HCT116 (cell line): ENCODE results near the gene SYNDIG1. TPM values are rescaled to one million over a fixed set of nuclear protein-coding genes. Genes with fewer than 3 reads are reported as not detected.

Experiments used
- ATAC-seq: fragments of 200-7000 bp; cut with Tn5 transposase; 2 replicates; pipeline ENCODE4 v1.9.1; 2020; ENCODE audit warnings: mild to moderate bottlenecking, moderate library complexity
- BruUV-seq: library from RNA; stranded (reverse); fragments of 400-500 nt; replicated peaks from 2 replicates; lab custom pipeline; 2021; lab: Mats Ljungman, UMichigan
- CTCF ChIA-PET: fragments of 300-600 bp; sonication (Branson Sonifier 250); formaldehyde crosslinking; loops from one replicate; lab custom pipeline; 2021; ENCODE audit warnings: antibody characterized with exemption; lab: Charles Lee
- POLR2A ChIA-PET: fragments of 300-600, 350-600 bp; sonication (Branson Sonifier 250); formaldehyde crosslinking; loops from one replicate; lab custom pipeline; 2021; ENCODE audit warnings: antibody characterized with exemption; lab: Charles Lee
- RAD21 ChIA-PET, 2 experiments: fragments of 300-600 bp; sonication (Branson Sonifier 250); formaldehyde crosslinking; loops; one replicate each; lab custom pipeline; 2023; ENCODE audit warnings: low total read pairs in 2 of 2; ENCODE audit not compliant: uncharacterized antibody in 2 of 2, unreplicated experiment in 2 of 2, low non-redundant PET in 1 of 2; lab: Charles Lee
- DNase-seq: peaks from one replicate; pipeline ENCODE4 v3.0.0-alpha.2; 2010; ENCODE audit warnings: low read depth, low spot score
- H2AFZ ChIP-seq: fragments of 200-600 bp; shearing (Covaris generic), sonication (generic); 2 replicates; pipeline ENCODE4 v1.6.1; 2017; ENCODE audit warnings: low read depth, mixed run types, mixed read lengths, antibody characterized with exemption, low read length; ENCODE audit not compliant: poor library complexity, severe bottlenecking
- H3K27ac ChIP-seq: 2 replicates; pipeline ENCODE4 v1.5.1; 2012; ENCODE audit warnings: low read depth, low read length
- H3K27me3 ChIP-seq: fragments of 200-600 bp; sonication (generic); 2 replicates; pipeline ENCODE4 v1.6.1; 2016; ENCODE audit warnings: mixed run types, low read length, mixed read lengths; ENCODE audit not compliant: insufficient read depth
- H3K36me3 ChIP-seq, 2 experiments: fragments of 200-500 bp in 1 of 2; fragments of 200-600 bp in 1 of 2; sonication (Bioruptor generic) in 1 of 2; sonication (generic) in 1 of 2; 2 replicates each; pipeline versions ENCODE4 v1.5.1 to v1.6.1; 2014 to 2016; ENCODE audit warnings: low read length in 2 of 2, inconsistent platforms in 1 of 2, mixed read lengths in 1 of 2, mixed run types in 1 of 2; ENCODE audit not compliant: insufficient read depth in 2 of 2, control insufficient read depth in 1 of 2
- H3K4me1 ChIP-seq, 2 experiments: fragments of 200-600 bp in 1 of 2; sonication (generic) in 1 of 2; 2 replicates each; pipeline versions ENCODE4 v1.5.1 to v1.6.1; 2012 to 2017; ENCODE audit warnings: low read length in 2 of 2, inconsistent platforms in 1 of 2, mild to moderate bottlenecking in 1 of 2, mixed read lengths in 1 of 2, mixed run types in 1 of 2, moderate library complexity in 1 of 2; ENCODE audit not compliant: insufficient read depth in 2 of 2, control insufficient read depth in 1 of 2
- H3K4me2 ChIP-seq: fragments of 200-600 bp; sonication (generic); 2 replicates; pipeline ENCODE4 v1.6.1; 2017; ENCODE audit warnings: mixed run types, low read length, mixed read lengths
- H3K4me3 ChIP-seq, 2 experiments: fragments of 200-600 bp in 1 of 2; sonication (generic) in 1 of 2; replicated peaks in 1 of 2; 2 replicates each; pipeline ENCODE4 v1.5.1; 2011 to 2016; ENCODE audit warnings: low read length in 2 of 2, control low read depth in 1 of 2, low read depth in 1 of 2, mild to moderate bottlenecking in 1 of 2, mixed read lengths in 1 of 2, mixed run types in 1 of 2
- H3K79me2 ChIP-seq: fragments of 200-600 bp; sonication (generic); 2 replicates; pipeline ENCODE4 v1.6.1; 2017; ENCODE audit warnings: mild to moderate bottlenecking, mixed run types, low read length, moderate library complexity, mixed read lengths; ENCODE audit not compliant: insufficient read depth
- H3K9ac ChIP-seq: fragments of 200-600 bp; sonication (generic); 2 replicates; pipeline ENCODE4 v1.6.1; 2016; ENCODE audit warnings: low read length, mixed read lengths
- H3K9me2 ChIP-seq: fragments of 200-600 bp; sonication (generic), shearing (Covaris generic); 2 replicates; pipeline ENCODE4 v1.6.1; 2017; ENCODE audit warnings: mixed run types, mild to moderate bottlenecking, moderate library complexity; ENCODE audit not compliant: insufficient read depth
- H3K9me3 ChIP-seq, 2 experiments: fragments of 200-500 bp in 1 of 2; fragments of 200-600 bp in 1 of 2; sonication (Bioruptor generic) in 1 of 2; sonication (generic) in 1 of 2; 2 replicates each; pipeline ENCODE4 v1.6.1; 2014 to 2017; ENCODE audit warnings: low read length in 2 of 2, mixed read lengths in 2 of 2, inconsistent platforms in 1 of 2, low read depth in 1 of 2, mild to moderate bottlenecking in 1 of 2, mixed run types in 1 of 2, moderate library complexity in 1 of 2; ENCODE audit not compliant: control insufficient read depth in 1 of 2, insufficient read depth in 1 of 2
- H4K20me1 ChIP-seq: fragments of 200-600 bp; sonication (generic), shearing (Covaris generic); 2 replicates; pipeline ENCODE4 v1.6.1; 2017; ENCODE audit warnings: mixed run types, mild to moderate bottlenecking, moderate library complexity; ENCODE audit not compliant: insufficient read depth
- CBX3 ChIP-seq: IDR thresholded peaks from 2 replicates; pipeline ENCODE4 v1.6.1; 2012; ENCODE audit warnings: low read depth
- CEBPB ChIP-seq: IDR thresholded peaks from 2 replicates; pipeline ENCODE4 v1.6.1; 2012; ENCODE audit warnings: low read depth
- EGR1 ChIP-seq: IDR thresholded peaks from 2 replicates; pipeline ENCODE4 v1.6.1; 2012; ENCODE audit warnings: low read depth
- ELF1 ChIP-seq: IDR thresholded peaks from 2 replicates; pipeline ENCODE4 v1.6.1; 2012; ENCODE audit warnings: low read depth, borderline replicate concordance
- FOSL1 ChIP-seq: IDR thresholded peaks from 2 replicates; pipeline ENCODE4 v1.6.1; 2012; ENCODE audit warnings: low read depth
- JUND ChIP-seq: IDR thresholded peaks from 2 replicates; pipeline ENCODE4 v1.6.1; 2012
- RAD21 ChIP-seq: IDR thresholded peaks from 2 replicates; pipeline ENCODE4 v1.6.1; 2012; ENCODE audit warnings: low read depth, mild to moderate bottlenecking
- SRF ChIP-seq: IDR thresholded peaks from 2 replicates; pipeline ENCODE4 v1.6.1; 2012; ENCODE audit warnings: low read depth
- TCF7L2 ChIP-seq: IDR thresholded peaks from 2 replicates; pipeline ENCODE4 v1.7.0; 2011; ENCODE audit warnings: borderline replicate concordance, inconsistent platforms; ENCODE audit not compliant: insufficient read depth, insufficient read length; ENCODE audit errors: extremely low read depth
- YY1 ChIP-seq: IDR thresholded peaks from 2 replicates; pipeline ENCODE4 v1.6.1; 2011; ENCODE audit warnings: low read length, low read depth, moderate library complexity, mild to moderate bottlenecking; ENCODE audit not compliant: insufficient replicate concordance; ENCODE audit errors: extremely low read depth
- ZFX ChIP-seq: fragments of 450-650 bp; IDR thresholded peaks from 2 replicates; pipeline ENCODE4 v1.6.1; 2017
- intact Hi-C: fragments of 100-400 bp; cut with micrococcal nuclease; formaldehyde crosslinking; loops from 2 replicates; pipeline ENCODE4 v1.10.0; 2022
- total RNA-seq: library from RNA; stranded (reverse); gene quantifications from one replicate; pipeline ENCODE4 v1.2.1, GENCODE V29; 2021; ENCODE audit not compliant: unreplicated experiment
- TF ChIP-seq, protein P1 (sequence below): IDR thresholded peaks from 2 replicates; pipeline ENCODE4 v1.6.1; 2011; ENCODE audit warnings: mild to moderate bottlenecking, low read length, moderate library complexity; ENCODE audit not compliant: insufficient replicate concordance; ENCODE audit errors: extremely low read depth
- TF ChIP-seq, protein P2 (sequence below): IDR thresholded peaks from 2 replicates; pipeline ENCODE4 v1.6.1; 2012
- TF ChIP-seq, protein P3 (sequence below), 3 experiments: fragments of 200-600 bp in 1 of 3; sonication (generic) in 1 of 3; IDR thresholded peaks in 2 of 3; conservative IDR thresholded peaks in 1 of 3; 2 replicates each; pipeline ENCODE4 v1.5.1; 2012 to 2017; ENCODE audit warnings: low read depth in 2 of 3, low read length in 2 of 3, antibody characterized with exemption in 1 of 3, borderline replicate concordance in 1 of 3, control low read depth in 1 of 3, mild to moderate bottlenecking in 1 of 3, mixed read lengths in 1 of 3, mixed run types in 1 of 3, moderate library complexity in 1 of 3; ENCODE audit not compliant: insufficient read depth in 1 of 3

Gene SYNDIG1
- total RNA-seq, 1 experiment from 2014 or later = not detected

GRCh38 chr20:24670341-24670872 is 201.0 kb downstream of the SYNDIG1 start:
- Histone ChIP-seq H3K4me3 (no peak overlapping the region), H3K9ac (no peak overlapping the region), H2AFZ (no peak overlapping the region), H3K4me1 (peaks cover 3 to 21% of the 10 kb centered on the region in 2 experiments), H3K36me3 (no peaks in the 10 kb centered on the region), H3K9me3 (no peaks in the 10 kb centered on the region), H4K20me1 (no peaks in the 10 kb centered on the region), H3K27ac (no peak overlapping the region), H3K9me2 (no peaks in the 10 kb centered on the region), H3K27me3 (no peaks in the 10 kb centered on the region), H3K4me2 (no peak overlapping the region), H3K79me2 (no peaks in the 10 kb centered on the region)
- no peak for DNase-seq
- BruUV-seq = no TSS peak
- ChIA-PET POLR2A (no interaction called here), CTCF (no interaction called here), RAD21 (no interaction called here)
- ATAC-seq = no peak
- intact Hi-C loops = no loop called here
- TF ChIP-seq CBX3 = no peak
- TF ChIP-seq, protein P1, sequence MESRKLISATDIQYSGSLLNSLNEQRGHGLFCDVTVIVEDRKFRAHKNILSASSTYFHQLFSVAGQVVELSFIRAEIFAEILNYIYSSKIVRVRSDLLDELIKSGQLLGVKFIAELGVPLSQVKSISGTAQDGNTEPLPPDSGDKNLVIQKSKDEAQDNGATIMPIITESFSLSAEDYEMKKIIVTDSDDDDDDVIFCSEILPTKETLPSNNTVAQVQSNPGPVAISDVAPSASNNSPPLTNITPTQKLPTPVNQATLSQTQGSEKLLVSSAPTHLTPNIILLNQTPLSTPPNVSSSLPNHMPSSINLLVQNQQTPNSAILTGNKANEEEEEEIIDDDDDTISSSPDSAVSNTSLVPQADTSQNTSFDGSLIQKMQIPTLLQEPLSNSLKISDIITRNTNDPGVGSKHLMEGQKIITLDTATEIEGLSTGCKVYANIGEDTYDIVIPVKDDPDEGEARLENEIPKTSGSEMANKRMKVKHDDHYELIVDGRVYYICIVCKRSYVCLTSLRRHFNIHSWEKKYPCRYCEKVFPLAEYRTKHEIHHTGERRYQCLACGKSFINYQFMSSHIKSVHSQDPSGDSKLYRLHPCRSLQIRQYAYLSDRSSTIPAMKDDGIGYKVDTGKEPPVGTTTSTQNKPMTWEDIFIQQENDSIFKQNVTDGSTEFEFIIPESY = no peak
- TF ChIP-seq YY1 = no peak
- TF ChIP-seq, protein P2, sequence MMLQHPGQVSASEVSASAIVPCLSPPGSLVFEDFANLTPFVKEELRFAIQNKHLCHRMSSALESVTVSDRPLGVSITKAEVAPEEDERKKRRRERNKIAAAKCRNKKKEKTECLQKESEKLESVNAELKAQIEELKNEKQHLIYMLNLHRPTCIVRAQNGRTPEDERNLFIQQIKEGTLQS = no peak
- TF ChIP-seq TCF7L2 = no peak
- TF ChIP-seq ELF1 = no peak
- TF ChIP-seq, protein P3, sequence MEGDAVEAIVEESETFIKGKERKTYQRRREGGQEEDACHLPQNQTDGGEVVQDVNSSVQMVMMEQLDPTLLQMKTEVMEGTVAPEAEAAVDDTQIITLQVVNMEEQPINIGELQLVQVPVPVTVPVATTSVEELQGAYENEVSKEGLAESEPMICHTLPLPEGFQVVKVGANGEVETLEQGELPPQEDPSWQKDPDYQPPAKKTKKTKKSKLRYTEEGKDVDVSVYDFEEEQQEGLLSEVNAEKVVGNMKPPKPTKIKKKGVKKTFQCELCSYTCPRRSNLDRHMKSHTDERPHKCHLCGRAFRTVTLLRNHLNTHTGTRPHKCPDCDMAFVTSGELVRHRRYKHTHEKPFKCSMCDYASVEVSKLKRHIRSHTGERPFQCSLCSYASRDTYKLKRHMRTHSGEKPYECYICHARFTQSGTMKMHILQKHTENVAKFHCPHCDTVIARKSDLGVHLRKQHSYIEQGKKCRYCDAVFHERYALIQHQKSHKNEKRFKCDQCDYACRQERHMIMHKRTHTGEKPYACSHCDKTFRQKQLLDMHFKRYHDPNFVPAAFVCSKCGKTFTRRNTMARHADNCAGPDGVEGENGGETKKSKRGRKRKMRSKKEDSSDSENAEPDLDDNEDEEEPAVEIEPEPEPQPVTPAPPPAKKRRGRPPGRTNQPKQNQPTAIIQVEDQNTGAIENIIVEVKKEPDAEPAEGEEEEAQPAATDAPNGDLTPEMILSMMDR (IDR thresholded peaks at IDR 0.05 in 2 of 3, conservative IDR thresholded peaks at IDR 0.05 in 1 of 3; ENCODE audit: borderline replicate concordance in 1 of 3, insufficient read depth in 1 of 3, low read depth in 2 of 3, low read length in 2 of 3) = no peak
- no peak for TF ChIP-seq FOSL1
- no peak for TF ChIP-seq EGR1
- no peak for TF ChIP-seq RAD21
- no peak for TF ChIP-seq ZFX
- TF ChIP-seq SRF = no peak
- TF ChIP-seq CEBPB = no peak
- no peak for TF ChIP-seq JUND
